Measurements from ENCODE around the gene PDGFC. TPM values are rescaled to one million over a fixed set of nuclear protein-coding genes. Genes with fewer than 3 reads are reported as not detected.

Gene PDGFC
- total RNA-seq, 1 experiment from 2014 or later, result 4.5 TPM

DNA sequence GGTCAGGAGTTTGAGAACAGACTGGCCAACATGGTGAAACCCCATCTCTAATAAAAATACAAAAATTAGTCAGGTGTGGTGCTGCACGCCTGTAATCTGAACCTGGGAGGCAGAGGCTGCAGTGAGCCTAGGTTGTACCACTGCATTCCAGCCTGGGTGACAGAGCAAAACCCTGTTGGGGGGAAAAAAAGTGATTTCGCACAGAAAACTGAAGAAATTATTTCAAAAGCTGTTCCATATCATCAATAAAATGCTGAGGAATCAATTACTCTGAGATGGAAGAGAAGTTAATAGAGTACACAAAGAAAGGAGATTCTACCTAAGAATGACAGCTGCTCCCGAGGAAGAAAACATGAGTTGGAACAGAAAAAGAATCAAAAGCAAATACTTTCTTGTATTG lies 95.9 kb downstream of the PDGFC start:
- H4K91ac ChIP-seq (ENCODE audit: insufficient read length, low read depth, low read length), result no peak overlapping the region
- H2BK15ac ChIP-seq (ENCODE audit: low read depth, low read length), result no peak overlapping the region
- no peaks in the 10 kb centered on the region for H4K20me1 ChIP-seq (ENCODE audit: control insufficient read depth, insufficient read depth, insufficient read length)
- H3K27ac Mint-ChIP-seq, result peak overlapping the region in 2 of 3 experiments; percentile 59 to 62; a peak in 2 of 7 replicates
- H3T11ph ChIP-seq (ENCODE audit: low read length), result no peak overlapping the region
- H3K14ac ChIP-seq (ENCODE audit: insufficient read depth, low read length), result no peak overlapping the region
- no peak overlapping the region for H2BK5ac ChIP-seq (ENCODE audit: insufficient read length, low read length)
- H3K27me3 ChIP-seq (ENCODE audit: insufficient read depth, low read length), result no peaks in the 10 kb centered on the region
- no peak overlapping the region for H4K5ac ChIP-seq (ENCODE audit: insufficient read length, low read depth, low read length)
- H3K9me3 ChIP-seq (ENCODE audit: control insufficient read depth, low read depth, low read length), result no peaks in the 10 kb centered on the region
- no peak overlapping the region for H3K23ac ChIP-seq (ENCODE audit: insufficient read length, low read depth, low read length)
- H3K27me3 Mint-ChIP-seq (ENCODE audit: low read depth), result no peaks in the 10 kb centered on the region
- H3K23me2 ChIP-seq (ENCODE audit: insufficient read length, low read depth, low read length, poor library complexity, severe bottlenecking), result no peaks in the 10 kb centered on the region
- no peak overlapping the region for H3K4ac ChIP-seq (ENCODE audit: low read depth, low read length)
- no peak overlapping the region for H2AFZ ChIP-seq (ENCODE audit: low read length)
- H2BK12ac ChIP-seq (ENCODE audit: insufficient read length, low read depth, low read length), result no peak overlapping the region
- no peak overlapping the region for H4K8ac ChIP-seq (replicated peaks; ENCODE audit: insufficient read length, low read depth, low read length)
- H3K56ac ChIP-seq (ENCODE audit: insufficient read length, low read depth, low read length), result no peak overlapping the region
- no peak overlapping the region for H2BK20ac ChIP-seq (ENCODE audit: low read depth, low read length, poor library complexity, severe bottlenecking)
- H3K18ac ChIP-seq (ENCODE audit: insufficient read length, low read depth, low read length), result no peak overlapping the region
- DNase-seq, result no peak
- H3K9me3 Mint-ChIP-seq, result no peaks in the 10 kb centered on the region
- H3K79me1 ChIP-seq (ENCODE audit: insufficient read depth, low read depth, low read length, poor library complexity, severe bottlenecking), result no peaks in the 10 kb centered on the region
- no peaks in the 10 kb centered on the region for H3K79me2 ChIP-seq (ENCODE audit: insufficient read depth, low read length)
- no peak overlapping the region for H2BK120ac ChIP-seq (ENCODE audit: low read depth, low read length, poor library complexity, severe bottlenecking)
- TF ChIP-seq, protein P1, sequence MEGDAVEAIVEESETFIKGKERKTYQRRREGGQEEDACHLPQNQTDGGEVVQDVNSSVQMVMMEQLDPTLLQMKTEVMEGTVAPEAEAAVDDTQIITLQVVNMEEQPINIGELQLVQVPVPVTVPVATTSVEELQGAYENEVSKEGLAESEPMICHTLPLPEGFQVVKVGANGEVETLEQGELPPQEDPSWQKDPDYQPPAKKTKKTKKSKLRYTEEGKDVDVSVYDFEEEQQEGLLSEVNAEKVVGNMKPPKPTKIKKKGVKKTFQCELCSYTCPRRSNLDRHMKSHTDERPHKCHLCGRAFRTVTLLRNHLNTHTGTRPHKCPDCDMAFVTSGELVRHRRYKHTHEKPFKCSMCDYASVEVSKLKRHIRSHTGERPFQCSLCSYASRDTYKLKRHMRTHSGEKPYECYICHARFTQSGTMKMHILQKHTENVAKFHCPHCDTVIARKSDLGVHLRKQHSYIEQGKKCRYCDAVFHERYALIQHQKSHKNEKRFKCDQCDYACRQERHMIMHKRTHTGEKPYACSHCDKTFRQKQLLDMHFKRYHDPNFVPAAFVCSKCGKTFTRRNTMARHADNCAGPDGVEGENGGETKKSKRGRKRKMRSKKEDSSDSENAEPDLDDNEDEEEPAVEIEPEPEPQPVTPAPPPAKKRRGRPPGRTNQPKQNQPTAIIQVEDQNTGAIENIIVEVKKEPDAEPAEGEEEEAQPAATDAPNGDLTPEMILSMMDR (conservative IDR thresholded peaks at IDR 0.05), result no peak
- H3K27ac ChIP-seq (ENCODE audit: insufficient read length, low read depth, low read length), result no peak overlapping the region
- no peaks in the 10 kb centered on the region for H3K4me1 Mint-ChIP-seq
- H3K36me3 Mint-ChIP-seq (ENCODE audit: insufficient read depth in 1 of 3, low read depth in 3 of 3), result no peaks in the 10 kb centered on the region
- H3K4me1 ChIP-seq (ENCODE audit: insufficient read depth, low read length), result no peaks in the 10 kb centered on the region
- no peak overlapping the region for H2AK5ac ChIP-seq (ENCODE audit: insufficient read length, low read length)
- no peak overlapping the region for H3K4me2 ChIP-seq (ENCODE audit: insufficient read depth, insufficient read length, low read length)
- WGBS (ENCODE audit: extremely low coverage, insufficient read length, low lambda C conversion rate), result no CpG with 5 or more reads among the region's 3 CpGs
- H3K9ac ChIP-seq (ENCODE audit: extremely low read depth, insufficient read length, low read length), result no peak overlapping the region
- H3K4me3 Mint-ChIP-seq, result no peak overlapping the region
